IPS-NIHi11 (cell line): ENCODE results near the gene DYRK2.
A peak's percentile ranks its signal among the peaks of the same experiment; 100 is the strongest.
"Not testable (repeated sequence)": the region's sequence is repeated elsewhere in the genome, so short reads cannot be mapped to it uniquely, and the experiment has no call there.

Experiments used
- DNase-seq: peaks from one replicate; pipeline ENCODE4 v3.0.0; 2012; ENCODE audit warnings: mixed read lengths, low spot score

The DYRK2 gene

GRCh38 chr12:67671419-67671818, 22.9 kb downstream of the DYRK2 start:
- DNase-seq, result no peak

GRCh38 chr12:67671892-67672291, 23.3 kb downstream of the DYRK2 start:
- DNase-seq, result no peak

GRCh38 chr12:67672507-67672906, 24.0 kb downstream of the DYRK2 start:
- not testable (repeated sequence) for DNase-seq

DNA sequence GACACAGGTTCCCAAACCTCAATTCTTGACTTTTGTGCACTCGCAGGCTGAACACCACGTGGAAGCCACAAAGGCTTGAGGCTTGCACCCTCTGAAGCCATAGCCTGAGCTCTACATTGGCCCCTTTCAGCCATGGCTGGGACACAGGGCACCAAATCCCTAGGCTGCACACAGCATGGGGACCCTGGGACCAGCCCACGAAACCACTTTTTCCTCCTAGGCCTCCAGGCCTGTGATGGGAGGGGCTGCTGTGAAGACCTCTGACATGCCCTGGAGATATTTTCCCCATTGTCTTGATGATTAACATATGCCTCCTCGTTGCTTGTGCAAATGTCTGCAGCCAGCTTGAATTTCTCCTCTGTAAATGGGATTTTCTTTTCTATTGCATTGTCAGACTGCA, 25.0 kb downstream of the DYRK2 start:
- not testable (repeated sequence) for DNase-seq

DNA sequence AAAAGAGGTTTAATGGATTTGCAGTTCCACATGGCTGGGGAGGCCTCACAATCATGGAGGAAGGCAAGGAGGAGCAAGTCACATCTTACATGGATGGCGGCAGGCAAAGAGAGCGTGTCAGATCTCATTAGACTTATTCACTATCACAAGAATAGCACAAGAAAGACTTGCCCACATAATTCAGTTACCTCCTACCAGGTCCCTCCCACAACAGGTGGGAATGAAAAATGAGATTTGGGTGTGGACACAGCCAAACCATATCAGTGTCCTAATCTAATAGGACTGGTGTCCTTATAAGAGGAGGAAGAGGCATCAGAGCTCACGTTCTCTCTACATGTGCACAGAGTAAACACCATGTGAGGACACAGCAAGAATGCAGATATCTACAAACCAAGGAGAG, 25.9 kb downstream of the DYRK2 start:
- DNase-seq, result no peak

GRCh38 chr12:67676624-67677023, 28.1 kb downstream of the DYRK2 start:
- no peak for DNase-seq

GRCh38 chr12:67677166-67677565, 28.6 kb downstream of the DYRK2 start:
- DNase-seq, result no peak

DNA sequence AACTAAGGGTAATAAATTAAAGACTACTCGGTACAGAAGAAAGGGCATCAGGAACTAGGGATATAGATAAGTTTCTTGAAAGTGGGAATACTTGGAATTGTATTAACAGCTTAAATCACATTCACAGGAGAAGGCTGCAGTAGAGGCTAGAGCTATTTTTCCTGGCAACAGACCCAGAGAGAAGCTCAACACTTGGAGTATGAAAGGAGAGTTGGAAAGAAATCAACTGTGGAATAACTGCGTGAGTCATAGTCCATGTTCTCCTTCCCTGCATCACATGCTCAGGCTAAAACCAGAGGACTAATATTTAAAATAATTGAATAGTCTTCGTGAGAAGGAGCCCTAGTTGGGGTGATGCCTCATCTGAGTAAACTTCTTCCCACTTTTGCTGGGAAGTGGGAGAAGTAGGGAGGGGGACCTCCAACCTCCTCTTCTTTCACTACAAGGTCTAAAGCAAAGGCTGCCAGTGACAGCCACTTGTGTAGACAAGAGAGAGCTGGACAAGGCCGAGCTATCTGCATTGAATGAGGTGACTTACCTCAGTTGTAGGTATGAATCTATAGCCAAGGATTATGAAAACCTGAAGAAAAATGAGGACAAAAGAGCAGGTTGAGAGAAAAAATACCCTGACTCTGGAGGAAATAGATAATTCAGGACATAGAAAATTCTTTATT, 32.7 kb downstream of the DYRK2 start:
- peak; percentile 23 for DNase-seq

DNA sequence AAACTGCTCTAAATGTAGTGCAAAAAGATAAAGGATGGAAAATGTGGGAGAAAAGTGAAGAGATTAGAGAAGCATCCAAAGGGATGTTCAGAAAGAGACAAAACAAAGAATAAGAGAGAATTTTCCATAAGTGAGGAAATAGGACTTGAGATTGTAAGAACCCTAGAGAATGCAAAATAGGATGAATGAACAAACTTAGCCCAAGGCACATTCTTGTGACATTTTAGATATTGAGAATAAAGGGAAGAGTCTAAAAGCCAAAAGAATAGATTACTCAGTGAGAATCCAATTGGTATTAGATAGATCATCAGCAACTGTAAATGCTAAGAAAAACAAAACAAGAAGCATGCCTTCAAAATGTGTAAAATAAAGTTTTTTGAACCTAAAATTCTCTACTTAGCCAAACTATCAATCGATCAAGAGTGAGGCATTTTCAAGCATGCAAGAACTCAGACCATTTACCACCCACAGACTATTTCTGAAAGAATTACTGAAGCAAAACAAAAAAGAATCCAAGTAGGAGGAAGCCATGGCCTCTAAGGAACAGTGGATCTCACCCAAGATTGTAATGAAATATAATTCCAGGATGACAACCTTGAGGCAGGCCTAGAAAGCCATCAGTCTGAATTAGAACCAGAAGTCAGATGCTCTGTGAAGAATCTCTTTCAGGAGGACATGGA, 33.5 kb downstream of the DYRK2 start:
- DNase-seq, result no peak

- no peak for DNase-seq
Measured at GRCh38 chr12:67689385-67689784, 40.8 kb downstream of the DYRK2 start.

- no peak for DNase-seq
Measured at GRCh38 chr12:67690656-67691055, 42.1 kb downstream of the DYRK2 start.

GRCh38 chr12:67691220-67691619, 42.7 kb downstream of the DYRK2 start:
- DNase-seq, result no peak

DNA sequence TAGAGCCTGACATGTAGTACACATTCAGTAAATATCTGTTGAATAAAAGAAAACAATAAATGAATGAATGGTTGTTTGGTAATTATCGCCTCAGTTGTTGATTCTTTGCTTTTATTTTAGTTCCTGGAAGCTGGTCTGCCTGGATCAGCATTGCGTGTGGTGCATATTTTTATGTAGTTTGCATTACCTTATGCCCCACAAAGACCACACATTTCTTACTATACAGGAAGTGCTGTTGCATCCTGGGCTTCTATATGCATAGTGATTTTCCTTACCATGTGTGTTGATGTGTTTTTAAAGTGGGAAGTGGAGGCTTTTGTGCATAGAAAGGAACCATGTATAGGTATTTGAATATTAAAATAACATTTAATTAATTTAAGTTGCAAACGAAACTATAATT, 43.6 kb downstream of the DYRK2 start:
- no peak for DNase-seq

DNA sequence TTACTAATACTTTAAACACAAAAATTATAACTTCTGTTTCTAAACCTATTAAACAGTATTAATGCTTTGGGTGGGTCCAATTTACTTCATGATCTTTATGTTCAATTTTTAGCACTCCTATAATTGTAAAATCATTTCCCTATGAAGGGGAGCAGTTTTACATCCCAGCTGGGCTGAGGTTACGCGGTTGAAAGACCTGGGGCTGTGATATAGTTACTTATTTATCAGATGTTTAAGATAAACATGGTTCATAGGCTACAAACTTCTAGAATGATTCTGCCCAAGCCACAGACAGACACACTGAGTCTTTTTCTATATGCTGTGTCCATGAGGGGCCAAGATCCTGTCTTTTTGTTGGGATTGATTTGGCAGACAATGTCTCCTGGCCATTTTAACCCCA, 44.4 kb downstream of the DYRK2 start:
- no peak for DNase-seq

- DNase-seq, result no peak
Measured at GRCh38 chr12:67693894-67694293, 45.3 kb downstream of the DYRK2 start.

DNA sequence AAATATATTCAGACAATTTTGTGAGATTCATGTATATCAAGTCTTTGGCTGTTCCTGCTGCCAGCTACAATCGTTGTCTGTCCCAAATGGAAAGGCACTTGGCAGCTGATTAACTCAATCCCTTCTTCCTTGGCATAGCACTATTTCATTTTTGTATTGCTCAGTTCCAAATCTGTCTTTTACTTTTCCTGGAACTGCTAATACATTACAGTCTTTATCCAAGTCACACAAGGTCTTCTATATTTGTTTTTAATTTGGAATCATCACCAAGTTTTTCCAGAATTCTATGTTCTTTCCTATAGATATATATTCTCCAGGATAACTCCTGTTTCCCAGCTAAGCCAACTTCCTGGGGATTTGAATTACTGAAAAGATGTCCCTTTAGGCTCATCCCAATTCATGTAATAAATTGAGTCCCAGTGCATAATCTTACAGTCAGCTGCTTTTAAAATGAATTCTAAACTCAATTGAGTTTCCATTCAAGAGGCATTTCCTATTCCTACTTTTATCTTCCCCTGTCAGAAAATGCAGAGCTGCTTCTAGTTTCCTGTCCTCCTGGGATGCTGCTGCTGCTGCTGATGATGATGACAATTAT, 45.9 kb downstream of the DYRK2 start:
- no peak for DNase-seq

DNA sequence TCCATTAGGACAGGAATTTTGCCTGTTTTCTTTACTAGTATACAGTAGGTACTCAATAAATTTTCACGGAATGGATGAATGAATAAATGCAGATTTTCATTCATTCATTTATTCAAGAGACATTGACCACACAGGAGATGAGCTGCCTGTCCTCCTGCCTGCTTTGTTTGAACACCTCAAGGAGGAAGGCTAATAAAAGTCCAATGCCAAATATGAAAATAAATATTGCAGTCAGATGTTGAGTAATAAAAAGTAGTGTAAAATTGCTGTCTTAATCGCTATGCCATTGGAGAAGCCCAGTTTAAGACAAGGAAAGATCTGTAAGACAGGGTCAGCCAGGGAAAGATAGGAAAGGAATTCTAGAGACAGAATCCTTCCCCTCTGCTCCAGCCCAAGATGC, 47.4 kb downstream of the DYRK2 start:
- DNase-seq, result no peak

DNA sequence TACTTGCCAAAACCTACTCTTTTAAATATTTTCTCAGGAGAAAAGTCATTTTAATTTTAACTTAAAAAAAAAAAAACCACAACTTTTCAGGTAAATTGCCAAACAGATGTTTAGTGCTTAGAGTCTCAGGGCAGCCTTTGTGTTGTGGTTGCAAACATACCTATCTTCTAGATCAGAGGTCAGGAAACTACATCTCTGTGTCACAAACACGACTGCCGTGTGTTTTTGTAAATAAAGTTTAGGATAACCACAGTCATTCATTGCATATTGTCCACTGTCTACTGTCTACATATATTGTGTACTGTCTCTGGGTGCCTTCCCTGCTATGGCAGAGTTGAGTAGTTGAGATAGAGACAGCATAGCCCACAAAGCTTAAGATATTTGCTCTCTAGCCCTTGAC, 48.9 kb downstream of the DYRK2 start:
- DNase-seq, result no peak

- DNase-seq, result no peak
Measured at GRCh38 chr12:67697967-67698366, 49.4 kb downstream of the DYRK2 start.

- no peak for DNase-seq
Measured at GRCh38 chr12:67698672-67699581, 50.4 kb downstream of the DYRK2 start.

DNA sequence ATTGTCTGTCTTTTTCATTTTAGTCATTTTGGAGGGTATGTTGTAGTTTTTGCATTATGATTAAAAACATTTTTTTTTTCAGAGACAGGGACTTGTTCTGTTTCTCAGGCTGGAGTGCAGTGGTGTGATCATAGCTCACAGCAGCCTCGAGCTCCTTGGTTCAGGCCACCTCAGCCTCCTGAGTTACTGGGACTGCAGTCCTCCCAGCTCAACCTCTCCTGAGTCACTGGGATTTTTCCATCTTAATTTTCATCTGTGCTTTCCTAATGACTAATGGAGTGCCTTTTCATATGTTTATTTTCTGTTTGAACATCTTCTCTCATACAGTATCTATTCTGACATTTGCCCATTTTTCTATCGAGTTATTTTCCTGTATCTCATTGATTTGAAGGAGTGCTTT, 52.6 kb downstream of the DYRK2 start:
- DNase-seq, result no peak

DNA sequence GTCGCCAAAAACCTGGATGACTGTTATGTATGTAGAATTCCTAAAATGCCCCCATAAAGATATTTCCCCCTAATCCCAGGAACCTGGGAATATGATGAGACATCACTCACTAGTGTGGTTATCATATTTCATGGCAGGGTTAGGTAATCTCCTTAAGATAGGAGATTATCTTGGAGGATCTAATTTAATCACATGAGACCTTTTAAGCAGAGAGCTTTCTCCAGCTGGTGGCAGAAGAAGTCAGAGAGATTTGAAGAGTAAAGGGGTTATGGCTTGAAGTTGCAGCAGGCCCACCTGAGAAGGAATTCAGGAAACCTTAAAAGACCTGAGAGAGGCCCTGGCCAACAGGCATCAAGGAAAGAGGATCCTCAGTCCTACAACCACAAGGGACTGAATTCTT, 53.6 kb downstream of the DYRK2 start:
- no peak for DNase-seq

DNA sequence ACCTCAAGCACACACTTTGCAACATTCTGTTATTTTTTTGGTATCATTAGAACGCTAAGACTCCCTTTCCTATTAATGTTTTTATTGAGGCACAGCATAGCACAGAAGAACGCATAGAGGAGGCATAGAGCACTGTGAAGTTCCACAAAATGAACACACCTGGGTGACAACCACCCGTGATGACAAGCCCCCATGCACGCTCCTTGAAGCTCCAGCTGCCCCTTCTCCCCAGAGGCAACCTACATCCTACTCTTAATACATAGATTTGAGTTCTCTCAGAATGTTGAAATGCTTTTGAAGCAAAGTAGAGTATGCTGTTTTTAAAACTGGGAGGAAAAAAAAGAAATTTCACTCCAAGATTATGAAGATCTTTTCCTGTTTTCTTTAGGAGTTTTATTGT, 55.5 kb downstream of the DYRK2 start:
- no peak for DNase-seq
